Heart left ventricle (tissue), 16 donors: ENCODE data around the gene PHACTR3. TPM values are rescaled to one million over a fixed set of nuclear protein-coding genes. Genes with fewer than 3 reads are reported as not detected.

Experiments used
- ATAC-seq, 4 donors: fragments of 200-7000 bp; cut with Tn5 transposase; one replicate each; pipeline ENCODE4 v1.9.1; 2020 to 2022; ENCODE audit warnings: moderate library complexity in 4 of 4, mild to moderate bottlenecking in 3 of 4, moderate number of reproducible peaks in 1 of 4
- DNase-seq, 5 donors: peaks; one replicate each; pipeline ENCODE4 v3.0.0-alpha.2; 2020
- H3K27ac ChIP-seq, 12 donors: fragments of 200-600 bp; sonication (generic) in 4 of 12; one replicate each; pipeline versions ENCODE4 v1.5.0 to v1.8.0; 2016 to 2022; ENCODE audit warnings: mild to moderate bottlenecking in 2 of 12
- H3K27me3 ChIP-seq, 9 donors: fragments of 200-600 bp; sonication (generic) in 2 of 9; one replicate each; pipeline versions ENCODE4 v1.5.1 to v1.8.0; 2016 to 2022; ENCODE audit warnings: mild to moderate bottlenecking in 3 of 9
- H3K36me3 ChIP-seq, 9 donors: fragments of 200-600 bp; sonication (generic) in 2 of 9; one replicate each; pipeline versions ENCODE4 v1.5.0 to v1.8.0; 2018 to 2022; ENCODE audit warnings: mild to moderate bottlenecking in 2 of 9
- H3K4me1 ChIP-seq, 12 donors: fragments of 200-600 bp; sonication (generic) in 4 of 12; one replicate each; pipeline versions ENCODE4 v1.5.0 to v1.8.0; 2016 to 2022; ENCODE audit warnings: mild to moderate bottlenecking in 3 of 12
- H3K4me3 ChIP-seq, 12 donors: fragments of 200-600 bp; sonication (generic) in 4 of 12; one replicate each; pipeline versions ENCODE4 v1.5.0 to v1.8.0; 2017 to 2022; ENCODE audit warnings: mild to moderate bottlenecking in 9 of 12, moderate library complexity in 4 of 12
- H3K9me3 ChIP-seq, 12 donors: fragments of 200-600 bp; sonication (generic) in 4 of 12; one replicate each; pipeline versions ENCODE4 v1.5.0 to v1.8.0; 2016 to 2022; ENCODE audit warnings: mild to moderate bottlenecking in 1 of 12
- POLR2A ChIP-seq, 2 donors: fragments of 450-650 bp; IDR thresholded peaks; one replicate each; pipeline ENCODE4 v1.6.1; 2017; ENCODE audit warnings: antibody characterized with exemption in 2 of 2, mild to moderate bottlenecking in 2 of 2, moderate library complexity in 2 of 2
- WGBS, 4 donors: extraction: QIAGEN DNeasy Blood & Tissue Kit in 2 of 4; methylation state at CpG; one replicate each; pipeline versions ENCODE4 v1.1.5 to v1.1.7; 2013 to 2018; 5-methylcytosine and 5-hydroxymethylcytosine counted together
- intact Hi-C, 10 donors: fragments of 100-400 bp; cut with DNase I; formaldehyde crosslinking; loops; one replicate each; pipeline versions ENCODE4 v1.11.1 to v1.14.2; 2022
- polyA plus RNA-seq, 2 donors: library from polyadenylated mRNA; stranded (reverse); fragments of 200-250 nt; gene quantifications; one replicate each; pipeline ENCODE4 v1.2.3, GENCODE V29; 2013
- total RNA-seq, 9 donors: library from RNA; depleted of rRNA in 2 of 9; stranded (reverse); fragments of >200 nt in 2 of 9; fragmentation: NEBNext Ultra II Directional in 3 of 9; extraction: Animal tissue kit (Norgen Biotek cat#: 25700) in 3 of 9; gene quantifications; one replicate each; pipeline versions ENCODE4 v1.1.0 to v1.2.4, GENCODE V29; 2016 to 2023
- TF ChIP-seq, protein P1 (sequence below), 12 donors: fragments of 200-600 bp; sonication (generic) in 4 of 12; IDR thresholded peaks; one replicate each; pipeline versions ENCODE4 v1.5.0 to v1.8.0; 2018 to 2022; ENCODE audit warnings: antibody characterized with exemption in 12 of 12, mild to moderate bottlenecking in 5 of 12
- donor health status: ischemic (EF 13 %, LVEDD 7.1; RV severe dilation, severe dysfunction).
- donor health status: healthy with polysubstance abuse.
- donor health status: DM: no; HTN: yes; CAD: no.
- donor health status: DM: no; HTN: no; CAD: no.
- donor health status: ischemic (EF 25% LVEDD 6.9; RV normal size, moderate dysfunction).
- donor health status: ischemic (EF 25% LVEDD 5.7; RV mildly dilated, moderate dysfunction).
- donor health status: healthy.
- donor health status: DM: yes; HTN: yes; CAD: no.
- donor health status: ischemic (EF 35%, LVEDD 5.7; RV mildly dilated, moderate dysfunction).
- donor health status: nonischemic (EF 11% LVEDD 7.7; RV severe dilation, severe dysfunction).
- donor health status: DM: yes; HTN: yes; CAD: no.
- donor health status: PGD.
- donor health status: ischemic (EF 29% LVEDD 5.4; RV normal size, mild dysfunction).
- donor health status: nonischemic (EF 23%, LVEDD 6.1; RV moderate dilation, normal function).

The PHACTR3 gene
- total and polyA plus RNA-seq, 11 donors = 0.19 to 14.6 (median 3.5) TPM

DNA sequence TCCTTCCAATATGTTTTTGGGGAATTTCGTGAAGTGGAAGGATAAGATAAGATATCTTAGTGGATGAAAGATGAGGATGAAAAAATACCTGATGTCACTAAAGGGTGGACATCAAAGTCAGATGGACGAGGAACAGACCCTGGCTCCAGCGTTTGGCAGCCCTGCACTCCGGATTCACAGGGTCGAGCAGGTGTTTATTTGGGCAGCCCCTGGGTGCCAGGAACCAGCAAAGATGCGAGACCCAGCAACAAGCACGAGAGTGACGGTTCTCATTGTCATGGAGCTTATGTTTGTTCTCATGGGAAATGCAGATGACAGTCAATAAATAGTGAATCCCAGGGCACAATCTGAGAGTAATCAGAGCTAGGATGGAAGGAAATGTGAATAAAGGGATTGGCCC, 131.1 kb downstream of the PHACTR3 start:
- Histone ChIP-seq H3K27ac (no peak overlapping the region), H3K9me3 (no peaks in the 10 kb centered on the region), H3K36me3 (no peaks in the 10 kb centered on the region), H3K4me1 (no peaks in the 10 kb centered on the region), H3K27me3 (peaks cover 0 to 53% (median 6%) of the 10 kb centered on the region in 9 donors), H3K4me3 (no peak overlapping the region)
- WGBS, 4 donors = 34 to 52% (median 48%) methylated on average over 8 of the region's 8 CpGs
- intact Hi-C loops = no loop called here
- DNase-seq (no peak), ATAC-seq (no peak)
- TF ChIP-seq POLR2A (IDR thresholded peaks at IDR 0.05) = no peak
- TF ChIP-seq, protein P1, sequence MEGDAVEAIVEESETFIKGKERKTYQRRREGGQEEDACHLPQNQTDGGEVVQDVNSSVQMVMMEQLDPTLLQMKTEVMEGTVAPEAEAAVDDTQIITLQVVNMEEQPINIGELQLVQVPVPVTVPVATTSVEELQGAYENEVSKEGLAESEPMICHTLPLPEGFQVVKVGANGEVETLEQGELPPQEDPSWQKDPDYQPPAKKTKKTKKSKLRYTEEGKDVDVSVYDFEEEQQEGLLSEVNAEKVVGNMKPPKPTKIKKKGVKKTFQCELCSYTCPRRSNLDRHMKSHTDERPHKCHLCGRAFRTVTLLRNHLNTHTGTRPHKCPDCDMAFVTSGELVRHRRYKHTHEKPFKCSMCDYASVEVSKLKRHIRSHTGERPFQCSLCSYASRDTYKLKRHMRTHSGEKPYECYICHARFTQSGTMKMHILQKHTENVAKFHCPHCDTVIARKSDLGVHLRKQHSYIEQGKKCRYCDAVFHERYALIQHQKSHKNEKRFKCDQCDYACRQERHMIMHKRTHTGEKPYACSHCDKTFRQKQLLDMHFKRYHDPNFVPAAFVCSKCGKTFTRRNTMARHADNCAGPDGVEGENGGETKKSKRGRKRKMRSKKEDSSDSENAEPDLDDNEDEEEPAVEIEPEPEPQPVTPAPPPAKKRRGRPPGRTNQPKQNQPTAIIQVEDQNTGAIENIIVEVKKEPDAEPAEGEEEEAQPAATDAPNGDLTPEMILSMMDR (IDR thresholded peaks at IDR 0.05) = no peak

DNA sequence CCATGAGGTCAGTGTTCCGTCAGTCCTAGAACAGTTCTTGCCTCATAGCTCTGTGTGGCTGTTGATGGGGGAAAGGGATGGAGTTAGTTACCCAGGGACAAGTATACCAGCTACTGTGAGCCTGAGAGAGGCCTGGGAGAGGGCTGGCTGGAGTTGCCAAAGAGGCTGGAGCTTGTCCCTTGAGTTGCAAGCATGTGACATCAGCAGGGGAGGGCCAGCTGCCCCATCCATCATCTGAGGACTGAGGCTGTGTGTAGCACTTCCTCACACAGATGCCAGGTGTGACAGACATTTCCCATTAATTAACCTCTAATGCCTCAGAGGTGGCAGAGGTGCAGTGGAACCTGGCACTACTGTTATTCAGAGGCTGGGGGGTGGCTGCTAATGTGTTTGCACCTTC, 131.6 kb downstream of the PHACTR3 start:
- peak in 2 of 4 donors; percentile 16 to 25 for ATAC-seq
- TF ChIP-seq, protein P1 (IDR thresholded peaks at IDR 0.05) = no peak
- no peak for TF ChIP-seq POLR2A (IDR thresholded peaks at IDR 0.05)
- Histone ChIP-seq H3K4me1 (no peaks in the 10 kb centered on the region), H3K27ac (no peak overlapping the region), H3K36me3 (no peaks in the 10 kb centered on the region), H3K4me3 (no peak overlapping the region), H3K9me3 (no peaks in the 10 kb centered on the region), H3K27me3 (peaks cover 0 to 49% (median 6%) of the 10 kb centered on the region in 9 donors)
- no peak for DNase-seq
- intact Hi-C loops = no loop called here
- WGBS, 4 donors = 47 to 78% (median 58%) methylated on average over 1 of the region's 1 CpG

DNA sequence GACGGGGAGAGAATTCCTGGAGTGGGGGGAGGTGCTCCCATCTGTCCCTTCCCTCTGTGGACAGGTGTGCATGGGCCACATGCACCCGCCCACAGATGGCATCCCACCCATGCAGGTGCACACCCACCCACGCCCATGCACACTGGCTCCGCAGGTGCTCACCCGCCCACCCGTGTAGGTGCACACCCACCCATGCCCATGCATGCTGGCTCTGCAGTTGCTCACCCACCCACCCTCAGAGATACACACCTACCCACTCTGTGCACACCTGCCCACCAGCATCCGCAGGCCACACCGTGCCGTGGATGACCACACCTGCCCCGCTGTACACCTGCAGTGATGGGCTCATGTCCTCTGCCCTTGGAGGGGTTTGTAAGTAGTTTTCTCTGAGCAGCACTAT, 132.0 kb downstream of the PHACTR3 start:
- no peak overlapping the region for H3K27ac ChIP-seq
- TF ChIP-seq, protein P1 (IDR thresholded peaks at IDR 0.05) = no peak
- TF ChIP-seq POLR2A (IDR thresholded peaks at IDR 0.05) = no peak
- H3K36me3 ChIP-seq = no peaks in the 10 kb centered on the region
- no peak overlapping the region for H3K4me3 ChIP-seq
- intact Hi-C loops = no loop called here
- H3K9me3 ChIP-seq = no peaks in the 10 kb centered on the region
- WGBS, 4 donors = 83 to 88% (median 85%) methylated on average over 9 to 10 of the region's 10 CpGs
- H3K27me3 ChIP-seq = peaks cover 0 to 47% (median 6%) of the 10 kb centered on the region in 9 donors
- DNase-seq = no peak
- no peaks in the 10 kb centered on the region for H3K4me1 ChIP-seq
- peak in 1 of 4 donors; percentile 36 for ATAC-seq

DNA sequence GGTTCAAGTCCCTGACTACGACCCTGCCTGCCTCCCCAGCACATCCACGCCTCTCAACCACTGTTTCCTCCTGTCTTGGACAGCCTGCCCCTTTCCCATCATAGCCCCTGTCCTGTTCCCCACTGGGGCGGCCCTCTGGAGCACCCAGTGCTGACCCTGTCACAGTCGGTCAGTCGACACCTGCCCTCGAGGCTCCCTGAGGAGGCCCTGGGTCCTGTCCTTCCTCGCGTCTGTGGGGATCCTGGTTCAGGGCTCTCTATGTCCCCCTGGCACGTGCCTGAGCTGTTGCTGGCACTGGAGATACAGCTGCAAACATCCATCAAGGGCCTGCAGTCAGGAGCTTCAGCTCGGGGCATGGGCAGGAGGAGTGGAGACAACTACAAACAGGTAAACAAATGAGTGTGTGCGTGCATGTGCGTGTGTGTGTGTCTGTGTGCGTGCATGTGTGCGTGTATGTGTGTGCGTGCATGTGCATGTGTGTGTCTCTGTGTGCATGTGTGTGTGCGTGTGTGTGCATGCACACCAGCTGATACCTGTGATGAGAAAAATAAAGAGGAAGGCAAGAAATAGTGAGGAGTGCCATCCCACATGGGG, 132.8 kb downstream of the PHACTR3 start:
- Histone ChIP-seq H3K27ac (no peak overlapping the region), H3K4me3 (no peak overlapping the region), H3K27me3 (peaks cover 0 to 39% (median 6%) of the 10 kb centered on the region in 9 donors), H3K36me3 (no peaks in the 10 kb centered on the region), H3K4me1 (no peaks in the 10 kb centered on the region), H3K9me3 (no peaks in the 10 kb centered on the region)
- intact Hi-C loops = no loop called here
- ATAC-seq (no peak), DNase-seq (no peak)
- no peak for TF ChIP-seq POLR2A (IDR thresholded peaks at IDR 0.05)
- 69 to 72% (median 71%) methylated on average over 14 to 16 of the region's 16 CpGs for WGBS, 4 donors

DNA sequence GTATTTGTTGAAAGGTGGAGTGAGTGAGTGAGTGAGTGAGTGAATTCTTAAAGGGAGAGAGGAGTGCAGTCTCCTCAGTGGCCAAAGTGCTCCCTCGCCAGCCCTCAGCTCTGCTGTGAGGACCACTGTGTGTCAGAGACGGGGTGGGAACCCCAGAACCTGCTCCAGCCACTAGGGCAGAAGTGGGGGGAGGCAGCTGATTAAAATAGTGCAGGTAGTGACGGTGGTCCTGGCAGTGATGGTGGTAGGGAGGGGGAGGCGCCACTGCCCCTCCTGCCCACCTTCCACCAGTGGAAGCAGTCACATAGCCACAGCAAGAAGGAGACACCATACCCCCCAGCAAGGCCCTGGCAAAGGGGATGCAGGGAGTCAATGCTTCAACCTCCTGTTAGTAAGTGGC, 133.5 kb downstream of the PHACTR3 start:
- no peak for ATAC-seq
- intact Hi-C loops = no loop called here
- DNase-seq = no peak

More for the DNA sequence above, 133.5 kb downstream of the PHACTR3 start:
- Histone ChIP-seq H3K27ac (no peak overlapping the region), H3K27me3 (peaks cover 0 to 35% (median 6%) of the 10 kb centered on the region in 9 donors), H3K4me1 (no peaks in the 10 kb centered on the region), H3K36me3 (no peaks in the 10 kb centered on the region), H3K4me3 (no peak overlapping the region), H3K9me3 (no peaks in the 10 kb centered on the region)
- WGBS, 4 donors = 58 to 72% (median 65%) methylated on average over 4 of the region's 4 CpGs
- TF ChIP-seq, protein P1 (IDR thresholded peaks at IDR 0.05) = no peak
- TF ChIP-seq POLR2A (IDR thresholded peaks at IDR 0.05) = no peak
